Gastroesophageal sphincter (tissue), 4 donors: ENCODE results near the gene PAQR9. TPM values are rescaled to one million over a fixed set of nuclear protein-coding genes. Genes with fewer than 3 reads are reported as not detected.

ENCODE experiments used
- ATAC-seq: fragments of 150-250 bp; one replicate; pipeline ENCODE4 v1.9.1; 2016; ENCODE audit warnings: mild to moderate bottlenecking, moderate library complexity
- H3K27ac ChIP-seq, 4 donors: fragments of 200-600 bp; sonication (generic) in 3 of 4; 1 replicate in 3 of 4; 2 replicates in 1 of 4; pipeline ENCODE4 v1.5.1; 2016 to 2019
- H3K27me3 ChIP-seq: fragments of 200-600 bp; sonication (generic); one replicate; pipeline ENCODE4 v1.5.1; 2019
- H3K36me3 ChIP-seq, 2 donors: fragments of 200-600 bp; sonication (generic); one replicate each; pipeline ENCODE4 v1.5.1; 2019; ENCODE audit warnings: control low read depth in 1 of 2
- H3K4me1 ChIP-seq, 3 donors: fragments of 200-600 bp; sonication (generic); 1 replicate in 2 of 3; 2 replicates in 1 of 3; pipeline ENCODE4 v1.5.1; 2016 to 2019; ENCODE audit warnings: control low read depth in 2 of 3
- H3K4me3 ChIP-seq, 2 donors: fragments of 200-600 bp; sonication (generic); one replicate each; pipeline ENCODE4 v1.5.1; 2019; ENCODE audit warnings: mild to moderate bottlenecking in 1 of 2, moderate library complexity in 1 of 2
- H3K9me3 ChIP-seq, 3 donors: fragments of 200-600 bp; sonication (generic); one replicate each; pipeline ENCODE4 v1.5.1; 2017 to 2019; ENCODE audit warnings: control low read depth in 2 of 3
- EP300 ChIP-seq: sonication (generic); formaldehyde crosslinking; IDR thresholded peaks from one replicate; pipeline ENCODE4 v1.6.1; 2017; ENCODE audit warnings: antibody characterized with exemption, mild to moderate bottlenecking
- POLR2A ChIP-seq, 2 donors: fragments of 450-650 bp; IDR thresholded peaks; one replicate each; pipeline ENCODE4 v1.6.1; 2017; ENCODE audit warnings: antibody characterized with exemption in 2 of 2, mild to moderate bottlenecking in 2 of 2, moderate library complexity in 1 of 2
- POLR2AphosphoS5 ChIP-seq: sonication (generic); formaldehyde crosslinking; IDR thresholded peaks from one replicate; pipeline ENCODE4 v1.6.1; 2017; ENCODE audit warnings: antibody characterized with exemption
- WGBS, 2 donors: methylation state at CpG; one replicate each; pipeline ENCODE4 v1.1.5; 2018; ENCODE audit warnings: low coverage in 1 of 2; 5-methylcytosine and 5-hydroxymethylcytosine counted together
- total RNA-seq, 4 donors: library from RNA; depleted of rRNA; stranded (reverse); fragments of >200 nt; gene quantifications; one replicate each; pipeline ENCODE4 v1.1.0, GENCODE V29; 2016
- TF ChIP-seq, protein P1 (sequence below), 4 experiments: fragments of 200-600 bp in 2 of 4; fragments of 450-650 bp in 2 of 4; sonication (generic) in 1 of 4; IDR thresholded peaks; one replicate each; pipeline ENCODE4 v1.5.1; 2017 to 2019; ENCODE audit warnings: antibody characterized with exemption in 4 of 4, mild to moderate bottlenecking in 2 of 4, moderate library complexity in 2 of 4

Gene PAQR9
- total RNA-seq, 4 donors from 2014 or later, result not detected

DNA sequence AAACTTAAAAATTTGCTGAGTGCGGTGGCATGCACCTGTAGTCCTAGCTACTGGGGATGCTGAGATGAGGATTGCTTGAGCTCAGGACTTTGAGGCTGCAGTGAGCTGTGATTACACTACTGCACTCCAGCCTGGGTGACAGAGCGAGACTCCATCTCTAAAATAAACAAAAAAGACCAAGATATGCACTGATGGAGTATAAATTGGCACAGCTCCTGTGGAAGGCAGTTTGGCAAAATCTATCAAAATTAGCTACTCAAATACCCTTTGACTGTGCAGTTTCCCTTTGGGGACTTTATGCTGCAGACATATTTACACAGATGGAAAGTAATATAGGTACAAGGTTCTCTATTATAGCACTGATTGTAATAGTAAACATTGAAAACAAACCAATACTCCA is 19.8 kb upstream of the PAQR9 start:
- Histone ChIP-seq H3K4me1 (peaks cover 0 to 12% (median 0%) of the 10 kb centered on the region in 3 donors), H3K36me3 (no peaks in the 10 kb centered on the region), H3K27me3 (peaks cover 12% of the 10 kb centered on the region), H3K9me3 (no peaks in the 10 kb centered on the region), H3K27ac (no peak overlapping the region), H3K4me3 (no peak overlapping the region)
- WGBS, 2 donors, result 60 to 71% methylated on average over 2 of the region's 2 CpGs
- no peak for ATAC-seq
- TF ChIP-seq POLR2AphosphoS5, result no peak
- TF ChIP-seq, protein P1, sequence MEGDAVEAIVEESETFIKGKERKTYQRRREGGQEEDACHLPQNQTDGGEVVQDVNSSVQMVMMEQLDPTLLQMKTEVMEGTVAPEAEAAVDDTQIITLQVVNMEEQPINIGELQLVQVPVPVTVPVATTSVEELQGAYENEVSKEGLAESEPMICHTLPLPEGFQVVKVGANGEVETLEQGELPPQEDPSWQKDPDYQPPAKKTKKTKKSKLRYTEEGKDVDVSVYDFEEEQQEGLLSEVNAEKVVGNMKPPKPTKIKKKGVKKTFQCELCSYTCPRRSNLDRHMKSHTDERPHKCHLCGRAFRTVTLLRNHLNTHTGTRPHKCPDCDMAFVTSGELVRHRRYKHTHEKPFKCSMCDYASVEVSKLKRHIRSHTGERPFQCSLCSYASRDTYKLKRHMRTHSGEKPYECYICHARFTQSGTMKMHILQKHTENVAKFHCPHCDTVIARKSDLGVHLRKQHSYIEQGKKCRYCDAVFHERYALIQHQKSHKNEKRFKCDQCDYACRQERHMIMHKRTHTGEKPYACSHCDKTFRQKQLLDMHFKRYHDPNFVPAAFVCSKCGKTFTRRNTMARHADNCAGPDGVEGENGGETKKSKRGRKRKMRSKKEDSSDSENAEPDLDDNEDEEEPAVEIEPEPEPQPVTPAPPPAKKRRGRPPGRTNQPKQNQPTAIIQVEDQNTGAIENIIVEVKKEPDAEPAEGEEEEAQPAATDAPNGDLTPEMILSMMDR (IDR thresholded peaks at IDR 0.05), result no peak
- no peak for TF ChIP-seq POLR2A (IDR thresholded peaks at IDR 0.05)
- no peak for TF ChIP-seq EP300

DNA sequence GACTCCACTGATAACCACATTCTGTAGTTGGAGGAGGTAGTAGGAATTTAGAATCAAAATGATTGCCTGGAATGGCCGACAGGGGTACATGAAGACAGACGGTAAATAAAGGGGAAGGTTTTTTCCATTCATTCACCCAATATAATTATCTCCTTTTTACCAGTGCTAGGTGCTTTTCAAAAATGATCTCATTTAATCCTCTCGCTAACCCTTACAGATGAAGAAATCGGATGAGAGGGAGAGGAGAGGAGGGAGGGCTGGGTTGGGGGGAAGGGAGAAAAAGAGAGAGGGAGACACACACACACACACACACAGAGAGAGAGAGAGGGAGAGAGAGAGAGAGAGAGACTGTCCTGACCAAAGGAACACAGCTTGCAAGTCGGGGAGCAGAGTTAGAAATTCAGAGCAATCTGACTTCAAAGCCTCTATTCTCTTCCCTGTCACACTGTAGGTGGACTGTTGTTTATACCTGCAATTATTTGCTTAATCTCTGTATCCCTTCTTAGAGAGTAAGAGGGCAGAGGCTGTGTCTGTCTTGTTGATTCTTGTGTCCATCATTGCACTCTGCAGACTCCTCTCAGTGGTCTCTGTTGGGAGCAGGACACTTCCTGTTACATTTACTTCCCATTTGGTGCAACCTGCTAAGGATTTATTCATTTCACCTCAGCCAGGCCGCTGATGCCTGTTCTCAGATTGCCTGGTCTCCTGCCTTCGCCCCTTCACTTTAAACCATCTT is 18.7 kb upstream of the PAQR9 start:
- Histone ChIP-seq H3K36me3 (no peaks in the 10 kb centered on the region), H3K27me3 (peaks cover 12% of the 10 kb centered on the region), H3K9me3 (no peaks in the 10 kb centered on the region), H3K27ac (no peak overlapping the region), H3K4me3 (no peak overlapping the region), H3K4me1 (peaks cover 0 to 6% (median 0%) of the 10 kb centered on the region in 3 donors)
- WGBS, 2 donors, result 39 to 42% methylated on average over 5 to 7 of the region's 7 CpGs
- no peak for ATAC-seq
- TF ChIP-seq, protein P1 (IDR thresholded peaks at IDR 0.05), result no peak
- TF ChIP-seq POLR2AphosphoS5 (no peak), EP300 (no peak), POLR2A (IDR thresholded peaks at IDR 0.05) (no peak)

DNA sequence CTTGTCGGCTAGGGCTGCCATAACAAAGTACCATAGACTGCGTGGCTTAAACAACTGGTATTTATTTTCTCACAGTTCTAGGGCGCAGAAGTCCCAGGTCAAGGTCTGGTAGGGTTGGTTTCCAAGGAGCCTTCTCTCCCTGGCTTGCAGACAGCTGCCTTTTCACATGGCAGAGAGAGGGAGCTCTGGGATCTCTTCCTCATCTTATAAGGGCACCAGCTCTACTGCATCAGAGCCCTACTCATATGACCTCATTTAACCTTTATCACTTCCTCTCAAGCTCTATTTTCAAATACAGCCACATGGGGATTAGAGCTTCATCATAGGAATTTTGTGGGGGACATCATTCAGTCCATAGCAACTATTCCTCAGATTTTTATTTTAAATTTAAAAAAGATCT is 17.6 kb upstream of the PAQR9 start:
- WGBS, 2 donors, result 66 to 80% methylated on average over 3 of the region's 3 CpGs
- ATAC-seq, result no peak

DNA sequence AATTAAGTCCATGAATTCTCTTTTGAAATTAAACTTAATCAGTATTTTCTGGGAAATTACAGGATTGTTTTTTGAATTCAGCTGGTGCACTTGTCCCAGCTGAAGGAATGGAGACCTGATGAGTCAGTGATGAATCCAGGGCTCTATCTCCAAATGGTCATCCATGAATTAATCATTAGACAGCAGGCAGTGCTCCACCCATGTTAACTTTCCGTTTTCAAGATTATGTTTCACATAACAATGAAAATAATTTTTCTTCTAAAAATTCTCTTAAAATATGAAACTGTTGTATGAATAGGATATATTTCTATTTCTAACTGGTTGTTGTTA is 13.9 kb upstream of the PAQR9 start:
- Histone ChIP-seq H3K27ac (no peak overlapping the region), H3K4me1 (peaks cover 0 to 16% (median 0%) of the 10 kb centered on the region in 3 donors), H3K9me3 (no peaks in the 10 kb centered on the region), H3K27me3 (peaks cover 12% of the 10 kb centered on the region), H3K36me3 (no peaks in the 10 kb centered on the region), H3K4me3 (no peak overlapping the region)
- WGBS, 2 donors, result 27 to 63% methylated on average over 1 of the region's 1 CpG
- no peak for TF ChIP-seq POLR2A (IDR thresholded peaks at IDR 0.05)
- TF ChIP-seq EP300, result no peak
- no peak for ATAC-seq

More for the DNA sequence above, 17.6 kb upstream of the PAQR9 start:
- Histone ChIP-seq H3K27ac (no peak overlapping the region), H3K4me3 (no peak overlapping the region), H3K36me3 (no peaks in the 10 kb centered on the region), H3K4me1 (peaks cover 0 to 7% (median 0%) of the 10 kb centered on the region in 3 donors), H3K27me3 (peaks cover 12% of the 10 kb centered on the region), H3K9me3 (no peaks in the 10 kb centered on the region)
- TF ChIP-seq EP300 (no peak), POLR2AphosphoS5 (no peak), POLR2A (IDR thresholded peaks at IDR 0.05) (no peak)
- TF ChIP-seq, protein P1 (IDR thresholded peaks at IDR 0.05), result no peak

DNA sequence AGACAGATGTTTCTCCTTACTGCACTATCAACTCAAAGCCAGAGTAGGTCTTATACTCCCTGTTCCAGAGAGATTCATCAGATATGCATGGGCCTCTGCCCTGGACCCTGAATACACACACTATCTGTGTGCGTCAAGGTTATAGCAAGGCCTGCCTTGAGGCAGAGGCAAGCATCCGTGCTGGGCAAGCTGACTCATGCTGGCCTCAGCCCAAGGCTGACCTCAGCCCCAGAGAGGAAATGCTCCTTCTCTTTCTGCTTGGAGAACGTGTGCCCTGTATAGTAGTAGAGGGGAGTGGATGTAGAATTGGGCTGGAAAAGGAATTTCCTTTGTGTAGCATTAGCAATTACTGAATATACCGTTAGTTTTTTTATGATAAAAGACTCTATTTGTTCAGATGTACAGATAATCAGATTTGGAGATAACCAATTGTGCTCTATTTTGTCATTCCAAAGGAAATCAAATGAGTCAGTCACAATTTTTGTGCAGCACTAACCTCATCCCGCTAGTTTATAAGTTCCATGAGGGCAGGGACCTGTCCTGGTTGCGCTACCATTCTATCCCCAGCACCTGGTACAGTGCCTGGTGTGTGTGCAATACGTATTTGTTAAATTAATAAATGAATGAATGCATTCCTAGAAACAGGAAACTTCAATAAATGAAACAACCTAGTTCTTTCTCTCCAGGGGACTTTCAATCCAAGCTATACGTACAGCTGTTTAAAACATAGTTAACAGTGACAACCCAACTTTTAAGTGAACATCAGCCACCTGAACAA is 13.3 kb upstream of the PAQR9 start:
- TF ChIP-seq, protein P1 (IDR thresholded peaks at IDR 0.05), result no peak
- TF ChIP-seq POLR2A (IDR thresholded peaks at IDR 0.05) (no peak), POLR2AphosphoS5 (no peak), EP300 (no peak)
- 44 to 58% methylated on average over 7 to 8 of the region's 8 CpGs for WGBS, 2 donors
- Histone ChIP-seq H3K4me3 (no peak overlapping the region), H3K27me3 (peaks cover 12% of the 10 kb centered on the region), H3K4me1 (peaks cover 0 to 16% (median 0%) of the 10 kb centered on the region in 3 donors), H3K27ac (peak overlapping the region in 1 of 4 donors; percentile 27), H3K9me3 (no peaks in the 10 kb centered on the region), H3K36me3 (no peaks in the 10 kb centered on the region)
- peak; percentile 81 for ATAC-seq
